Measurements from ENCODE around the gene RGS6. TPM values are rescaled to one million over a fixed set of nuclear protein-coding genes. Genes with fewer than 3 reads are reported as not detected.

Gene RGS6
- total RNA-seq, 2 experiments from 2014 or later, result not detected

GRCh38 chr14:72549026-72549425, 616.8 kb downstream of the RGS6 start:
- Histone ChIP-seq H3K4me3 (ENCODE audit: low read length) (no peak overlapping the region), H3K9me3 (ENCODE audit: control insufficient read depth in 1 of 2, insufficient read depth in 1 of 2, low read length in 2 of 2) (no peaks in the 10 kb centered on the region), H3K27me3 (ENCODE audit: control insufficient read depth in 1 of 2, insufficient read depth in 2 of 2, low read length in 2 of 2) (no peaks in the 10 kb centered on the region), H3K27ac (ENCODE audit: low read depth in 1 of 2, low read length in 2 of 2) (no peak overlapping the region), H3K4me1 (ENCODE audit: insufficient read depth, low read length) (no peaks in the 10 kb centered on the region), H3K36me3 (ENCODE audit: insufficient read depth, low read length) (no peaks in the 10 kb centered on the region)
- H3K27ac Mint-ChIP-seq, result no peak overlapping the region
- DNase-seq (no peak), ATAC-seq (ENCODE audit: poor library complexity) (no peak)
- ChIA-PET CTCF (no interaction called here), POLR2A (no interaction called here)
- no peak overlapping the region for H3K4me3 Mint-ChIP-seq
- H3K27me3 Mint-ChIP-seq, result no peaks in the 10 kb centered on the region
- H3K36me3 Mint-ChIP-seq (ENCODE audit: low read depth), result no peaks in the 10 kb centered on the region
- H3K9me3 Mint-ChIP-seq, result no peaks in the 10 kb centered on the region
- TF ChIP-seq, protein P1, sequence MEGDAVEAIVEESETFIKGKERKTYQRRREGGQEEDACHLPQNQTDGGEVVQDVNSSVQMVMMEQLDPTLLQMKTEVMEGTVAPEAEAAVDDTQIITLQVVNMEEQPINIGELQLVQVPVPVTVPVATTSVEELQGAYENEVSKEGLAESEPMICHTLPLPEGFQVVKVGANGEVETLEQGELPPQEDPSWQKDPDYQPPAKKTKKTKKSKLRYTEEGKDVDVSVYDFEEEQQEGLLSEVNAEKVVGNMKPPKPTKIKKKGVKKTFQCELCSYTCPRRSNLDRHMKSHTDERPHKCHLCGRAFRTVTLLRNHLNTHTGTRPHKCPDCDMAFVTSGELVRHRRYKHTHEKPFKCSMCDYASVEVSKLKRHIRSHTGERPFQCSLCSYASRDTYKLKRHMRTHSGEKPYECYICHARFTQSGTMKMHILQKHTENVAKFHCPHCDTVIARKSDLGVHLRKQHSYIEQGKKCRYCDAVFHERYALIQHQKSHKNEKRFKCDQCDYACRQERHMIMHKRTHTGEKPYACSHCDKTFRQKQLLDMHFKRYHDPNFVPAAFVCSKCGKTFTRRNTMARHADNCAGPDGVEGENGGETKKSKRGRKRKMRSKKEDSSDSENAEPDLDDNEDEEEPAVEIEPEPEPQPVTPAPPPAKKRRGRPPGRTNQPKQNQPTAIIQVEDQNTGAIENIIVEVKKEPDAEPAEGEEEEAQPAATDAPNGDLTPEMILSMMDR (IDR thresholded peaks at IDR 0.05), result no peak
- intact Hi-C loops (cut with DNase I, micrococcal nuclease), result no loop called here
- H3K4me1 Mint-ChIP-seq (ENCODE audit: low read depth), result no peaks in the 10 kb centered on the region

DNA sequence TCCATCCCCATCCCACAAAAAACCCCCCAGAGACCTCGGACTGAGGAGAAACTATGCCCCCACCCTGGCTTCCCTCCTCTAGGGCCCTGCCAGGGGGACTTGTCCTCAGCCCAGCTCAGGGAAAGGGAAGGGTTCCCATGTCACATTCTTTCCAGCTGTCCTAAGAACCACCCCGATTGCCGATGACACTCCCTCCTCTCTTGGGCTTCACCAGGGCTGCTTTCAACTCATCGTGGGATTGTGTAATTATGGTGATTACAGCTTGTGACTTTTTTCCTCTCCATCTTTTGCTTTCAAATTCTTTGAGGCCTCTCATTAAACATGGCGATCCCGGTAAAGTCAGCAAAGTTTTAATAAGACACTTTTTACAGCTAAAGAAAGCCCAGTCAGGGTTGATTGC, 617.6 kb downstream of the RGS6 start:
- TF ChIP-seq, protein P1 (IDR thresholded peaks at IDR 0.05), result no peak
- intact Hi-C loops (cut with DNase I, micrococcal nuclease), result no loop called here
- H3K4me3 Mint-ChIP-seq, result no peak overlapping the region
- Histone ChIP-seq H3K4me3 (ENCODE audit: low read length) (no peak overlapping the region), H3K27ac (ENCODE audit: low read depth in 1 of 2, low read length in 2 of 2) (no peak overlapping the region), H3K27me3 (ENCODE audit: control insufficient read depth in 1 of 2, insufficient read depth in 2 of 2, low read length in 2 of 2) (no peaks in the 10 kb centered on the region), H3K36me3 (ENCODE audit: insufficient read depth, low read length) (no peaks in the 10 kb centered on the region), H3K9me3 (ENCODE audit: control insufficient read depth in 1 of 2, insufficient read depth in 1 of 2, low read length in 2 of 2) (no peaks in the 10 kb centered on the region), H3K4me1 (ENCODE audit: insufficient read depth, low read length) (no peaks in the 10 kb centered on the region)
- CTCF ChIA-PET, result interaction anchor here (0.6 kb wide), 1 partner anchor 33 kb away, joined by 3 read pairs; no protein-coding TSS in a partner anchor
- no peaks in the 10 kb centered on the region for H3K4me1 Mint-ChIP-seq (ENCODE audit: low read depth)
- no peak for ATAC-seq (ENCODE audit: poor library complexity)
- H3K27me3 Mint-ChIP-seq, result no peaks in the 10 kb centered on the region
- no peaks in the 10 kb centered on the region for H3K36me3 Mint-ChIP-seq (ENCODE audit: low read depth)
- POLR2A ChIA-PET, result no interaction called here
- no peak overlapping the region for H3K27ac Mint-ChIP-seq
- DNase-seq, result no peak
- H3K9me3 Mint-ChIP-seq, result no peaks in the 10 kb centered on the region

DNA sequence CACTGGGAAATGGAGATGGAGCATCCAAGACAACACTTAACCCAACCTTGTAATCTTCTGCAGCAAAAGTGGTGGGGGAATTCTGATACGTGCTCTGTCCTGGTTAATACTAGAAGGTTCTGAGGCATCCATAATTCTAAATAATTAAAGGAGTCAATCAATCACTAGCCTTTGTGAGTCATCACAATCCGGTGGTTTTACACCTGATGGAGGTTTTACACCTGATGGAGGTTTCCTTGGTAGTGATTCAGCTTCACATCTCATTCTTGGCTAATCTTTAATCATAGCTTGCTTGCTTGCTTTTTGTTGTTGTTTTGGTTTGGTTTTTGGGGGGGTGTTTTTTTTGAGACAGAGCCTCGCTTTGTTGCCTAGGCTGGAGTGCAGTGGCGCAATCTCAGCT, 618.3 kb downstream of the RGS6 start:
- no peaks in the 10 kb centered on the region for H3K27me3 ChIP-seq (ENCODE audit: control insufficient read depth in 1 of 2, insufficient read depth in 2 of 2, low read length in 2 of 2)
- DNase-seq, result no peak
- H3K27ac Mint-ChIP-seq, result no peak overlapping the region
- no peaks in the 10 kb centered on the region for H3K4me1 ChIP-seq (ENCODE audit: insufficient read depth, low read length)
- H3K9me3 Mint-ChIP-seq, result no peaks in the 10 kb centered on the region
- H3K27me3 Mint-ChIP-seq, result no peaks in the 10 kb centered on the region
- no peak overlapping the region for H3K27ac ChIP-seq (ENCODE audit: low read depth in 1 of 2, low read length in 2 of 2)
- ATAC-seq (ENCODE audit: poor library complexity), result no peak
- H3K36me3 ChIP-seq (ENCODE audit: insufficient read depth, low read length), result no peaks in the 10 kb centered on the region
- no peaks in the 10 kb centered on the region for H3K9me3 ChIP-seq (ENCODE audit: control insufficient read depth in 1 of 2, insufficient read depth in 1 of 2, low read length in 2 of 2)
- H3K4me3 ChIP-seq (ENCODE audit: low read length), result no peak overlapping the region
- TF ChIP-seq, protein P1 (IDR thresholded peaks at IDR 0.05), result no peak
- H3K36me3 Mint-ChIP-seq (ENCODE audit: low read depth), result no peaks in the 10 kb centered on the region
- no peaks in the 10 kb centered on the region for H3K4me1 Mint-ChIP-seq (ENCODE audit: low read depth)
- H3K4me3 Mint-ChIP-seq, result no peak overlapping the region
- intact Hi-C loops (cut with DNase I, micrococcal nuclease), result no loop called here
- POLR2A ChIA-PET, result no interaction called here
- CTCF ChIA-PET, result no interaction called here

Data from CD4-positive, alpha-beta T cell (primary cell).